LNCAP (cell line): ENCODE measurements around the gene TENM3.

Experiments used
- CTCF ChIP-seq: fragments of 450-650 bp; IDR thresholded peaks from 2 replicates; pipeline ENCODE4 v1.5.1; 2017; ENCODE audit warnings: mild to moderate bottlenecking

TENM3 gene

GRCh38 chr4:182699201-182699600, 456.0 kb downstream of the TENM3 start:
- no peak for TF ChIP-seq CTCF

- no peak for TF ChIP-seq CTCF
Observed at GRCh38 chr4:182699795-182700194, 456.6 kb downstream of the TENM3 start.

GRCh38 chr4:182700362-182701160, 457.4 kb downstream of the TENM3 start:
- TF ChIP-seq CTCF: no peak

- no peak for TF ChIP-seq CTCF
Observed at GRCh38 chr4:182704077-182704476, 460.9 kb downstream of the TENM3 start.

- TF ChIP-seq CTCF: no peak
Observed at GRCh38 chr4:182704948-182705347, 461.7 kb downstream of the TENM3 start.

GRCh38 chr4:182705389-182705788, 462.2 kb downstream of the TENM3 start:
- TF ChIP-seq CTCF: no peak

GRCh38 chr4:182711211-182711610, 468.0 kb downstream of the TENM3 start:
- TF ChIP-seq CTCF: no peak

GRCh38 chr4:182715548-182715947, 472.3 kb downstream of the TENM3 start:
- TF ChIP-seq CTCF: no peak
